Inferior parietal cortex (tissue), 1 donor: Measurements from ENCODE around the gene MGAT5.

Experiments used
- DNase-seq: peaks from one replicate; pipeline ENCODE4 v3.0.0-alpha.2; 2016; ENCODE audit errors: extremely low spot score

MGAT5 gene

GRCh38 chr2:134256956-134257355 lies 3.1 kb downstream of the MGAT5 start:
- DNase-seq, result no peak

DNA sequence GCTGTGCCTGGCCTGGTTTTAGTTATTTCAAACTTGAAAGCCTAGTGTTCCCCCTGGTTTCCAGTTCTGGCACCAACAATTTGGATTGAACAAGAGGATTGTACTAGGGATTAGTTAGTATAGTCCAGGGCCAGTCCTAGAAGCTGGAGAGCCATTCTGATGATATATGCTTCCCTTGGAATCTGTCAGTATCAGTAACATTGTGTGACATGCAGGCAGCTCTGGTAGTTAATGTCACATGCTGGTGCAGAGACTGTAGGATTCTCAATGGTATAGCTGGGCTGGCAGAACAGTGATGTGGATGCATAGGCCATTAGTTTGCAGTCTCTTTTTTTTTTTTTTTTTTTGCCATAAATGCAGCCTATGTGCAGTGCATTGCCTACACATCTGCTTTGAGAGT lies 3.6 kb downstream of the MGAT5 start:
- no peak for DNase-seq

DNA sequence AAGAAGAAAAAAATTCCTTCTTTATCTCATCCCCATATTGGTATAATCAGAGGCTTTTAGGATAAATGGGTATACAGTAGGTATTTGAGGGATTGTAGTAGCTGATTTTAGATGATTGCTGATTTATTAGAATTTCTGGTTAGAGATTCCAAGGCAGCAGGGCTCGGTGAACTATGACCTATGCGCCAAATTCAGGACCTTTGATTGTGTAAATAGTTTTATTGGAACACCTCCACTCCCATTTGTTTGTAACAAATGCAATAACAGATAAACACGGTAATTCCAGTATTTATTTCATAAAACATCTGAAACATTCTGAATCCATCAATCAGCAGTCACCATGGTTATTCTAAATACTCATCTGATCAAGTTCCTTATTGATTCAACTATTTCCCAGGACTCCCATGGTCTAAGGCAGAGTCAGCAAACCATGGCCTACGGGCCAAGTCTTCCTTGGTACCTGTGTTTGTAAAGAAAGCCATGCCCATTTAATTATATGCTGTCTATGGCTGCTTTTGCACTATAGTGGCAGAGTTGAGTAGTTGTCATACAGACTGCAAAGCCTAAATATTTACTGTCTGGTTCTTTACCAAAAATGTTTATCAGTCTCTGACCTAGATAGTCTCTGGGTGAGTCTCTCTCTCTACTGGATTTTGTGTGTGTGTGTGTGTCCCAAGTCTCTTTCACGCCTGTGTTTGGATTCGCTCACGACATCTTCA lies 4.3 kb downstream of the MGAT5 start:
- no peak for DNase-seq

DNA sequence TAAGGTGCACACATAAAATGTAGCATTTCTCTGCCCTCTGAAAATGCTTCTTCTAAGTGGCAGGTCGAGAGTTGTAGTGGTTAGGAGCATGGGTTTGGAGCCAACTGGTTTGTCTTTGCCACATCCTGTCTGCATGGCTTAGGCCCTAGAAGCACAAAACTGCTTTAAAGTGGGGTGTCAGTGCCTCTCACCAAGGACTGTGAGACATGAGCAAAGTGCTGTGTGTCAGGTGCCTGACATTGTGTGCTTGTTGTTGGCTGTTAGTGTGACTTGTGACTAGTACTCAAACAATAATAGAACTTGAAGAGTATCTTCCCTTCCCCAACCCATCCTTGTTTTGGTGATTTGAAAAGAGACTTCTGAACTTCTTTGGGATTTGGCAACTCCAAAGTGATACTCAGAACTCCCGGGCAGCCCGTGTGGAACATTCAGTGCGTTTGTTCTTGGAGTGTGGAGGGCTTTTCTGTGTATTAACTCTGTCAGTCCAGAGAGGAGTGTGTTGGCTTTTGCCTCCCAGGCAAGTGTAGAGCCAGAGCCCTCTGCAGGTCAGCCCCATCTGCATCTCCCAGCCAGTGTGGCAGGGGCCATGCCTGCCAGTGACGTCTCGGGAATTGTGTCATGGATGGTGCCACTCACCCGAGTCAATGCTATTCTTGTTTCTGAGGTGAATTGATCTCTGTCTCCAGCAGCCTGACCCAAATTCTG lies 5.0 kb downstream of the MGAT5 start:
- no peak for DNase-seq

GRCh38 chr2:134259571-134259970 lies 5.7 kb downstream of the MGAT5 start:
- no peak for DNase-seq

GRCh38 chr2:134259994-134260393 lies 6.1 kb downstream of the MGAT5 start:
- DNase-seq, result no peak

DNA sequence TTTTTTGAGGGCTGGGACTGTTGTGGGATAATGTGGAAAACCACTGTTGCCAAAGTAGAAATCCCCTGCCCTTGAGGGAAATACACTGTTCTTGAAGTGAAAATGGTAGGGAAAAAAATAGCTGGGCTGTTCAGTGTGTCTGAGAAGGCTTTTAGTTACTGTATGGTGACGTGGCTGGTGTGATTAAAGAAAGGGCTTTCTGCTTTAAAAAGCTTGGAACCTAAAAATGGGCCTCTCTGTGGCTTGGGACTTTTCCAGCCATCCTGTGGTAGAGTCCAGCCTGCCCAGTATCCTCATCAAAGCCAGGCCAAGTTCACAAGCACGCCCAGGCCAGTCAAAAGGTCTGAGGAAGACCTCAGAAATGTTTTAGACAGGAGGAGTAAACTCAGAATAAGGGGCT lies 6.8 kb downstream of the MGAT5 start:
- no peak for DNase-seq

DNA sequence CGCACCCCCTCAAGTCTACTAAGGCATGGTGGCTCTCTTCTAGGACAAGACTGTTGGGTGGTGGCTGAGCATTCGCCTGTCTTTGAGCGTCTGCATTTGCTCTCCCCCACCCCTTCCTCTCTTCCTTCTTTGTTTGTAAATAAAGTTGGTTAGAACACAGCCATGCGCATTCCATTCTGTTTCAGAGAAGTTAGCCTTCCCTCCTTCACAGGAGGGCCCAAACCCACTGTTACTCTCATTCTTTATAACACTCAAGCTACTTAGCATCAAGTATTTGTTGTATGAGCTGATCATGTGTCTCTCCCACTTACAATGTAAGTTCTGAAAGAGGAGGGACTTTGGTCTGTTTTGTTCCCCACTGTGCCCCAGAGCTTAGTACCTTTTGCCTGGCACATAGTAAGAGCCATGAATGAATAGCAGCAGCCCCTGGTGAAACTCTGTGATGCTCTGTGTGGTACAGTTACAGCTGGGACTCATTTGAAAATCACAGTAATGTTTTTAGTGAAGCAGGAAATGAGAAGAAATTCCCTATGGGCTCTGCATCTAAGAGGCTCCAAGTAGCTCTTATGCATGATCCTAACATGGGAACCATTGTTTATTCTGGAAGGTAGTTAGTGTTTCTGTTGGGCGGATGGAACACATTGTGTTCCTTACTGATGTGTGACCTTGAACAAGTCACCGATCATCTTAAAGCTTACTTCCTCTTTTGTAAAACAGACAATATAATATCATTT lies 7.7 kb downstream of the MGAT5 start:
- DNase-seq, result no peak

DNA sequence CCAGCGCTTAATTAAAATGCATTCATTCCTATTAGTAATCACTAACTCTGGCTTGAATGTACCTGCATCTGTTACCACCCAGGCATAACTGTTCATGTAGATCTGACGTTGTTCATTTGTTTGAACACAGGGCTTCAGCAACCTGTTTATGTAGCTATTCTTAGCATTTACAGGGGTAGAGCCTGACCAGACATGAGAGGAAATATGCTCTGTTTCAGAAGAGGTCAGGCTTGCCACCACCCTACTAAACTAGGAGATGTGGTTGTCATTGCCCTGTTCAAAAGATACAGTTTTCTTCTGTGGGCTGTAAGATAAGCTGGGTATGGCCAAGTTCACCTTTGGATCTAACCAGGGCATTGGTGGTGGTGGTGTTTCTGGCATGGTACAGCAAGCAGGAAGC lies 8.8 kb downstream of the MGAT5 start:
- no peak for DNase-seq

DNA sequence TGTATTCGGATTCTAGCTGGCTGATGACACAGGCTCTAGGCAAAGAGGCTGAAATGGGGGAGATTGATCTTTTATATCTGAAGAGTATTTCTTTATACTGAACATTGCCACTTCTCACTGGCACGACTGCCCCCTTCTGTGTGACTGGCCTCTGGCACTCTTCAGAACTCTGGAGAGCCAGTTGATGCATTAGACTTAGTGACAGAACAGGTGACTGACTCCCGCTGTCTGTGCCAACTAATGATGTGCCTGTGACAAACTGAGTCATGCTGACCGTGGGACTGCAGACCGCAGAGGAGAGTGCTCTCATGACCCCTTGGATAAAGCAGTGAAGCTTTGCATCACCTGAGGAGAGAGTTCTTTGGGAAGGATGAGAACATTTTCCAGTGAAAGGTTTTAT lies 14.4 kb downstream of the MGAT5 start:
- no peak for DNase-seq

GRCh38 chr2:134269230-134269629 lies 15.4 kb downstream of the MGAT5 start:
- DNase-seq, result no peak

GRCh38 chr2:134269972-134270735 lies 16.3 kb downstream of the MGAT5 start:
- no peak for DNase-seq

- DNase-seq, result no peak
These were observed 17.9 kb downstream of the MGAT5 start for GRCh38 chr2:134271758-134272157.

- DNase-seq, result no peak
These were observed 18.9 kb downstream of the MGAT5 start for GRCh38 chr2:134272806-134273205.

DNA sequence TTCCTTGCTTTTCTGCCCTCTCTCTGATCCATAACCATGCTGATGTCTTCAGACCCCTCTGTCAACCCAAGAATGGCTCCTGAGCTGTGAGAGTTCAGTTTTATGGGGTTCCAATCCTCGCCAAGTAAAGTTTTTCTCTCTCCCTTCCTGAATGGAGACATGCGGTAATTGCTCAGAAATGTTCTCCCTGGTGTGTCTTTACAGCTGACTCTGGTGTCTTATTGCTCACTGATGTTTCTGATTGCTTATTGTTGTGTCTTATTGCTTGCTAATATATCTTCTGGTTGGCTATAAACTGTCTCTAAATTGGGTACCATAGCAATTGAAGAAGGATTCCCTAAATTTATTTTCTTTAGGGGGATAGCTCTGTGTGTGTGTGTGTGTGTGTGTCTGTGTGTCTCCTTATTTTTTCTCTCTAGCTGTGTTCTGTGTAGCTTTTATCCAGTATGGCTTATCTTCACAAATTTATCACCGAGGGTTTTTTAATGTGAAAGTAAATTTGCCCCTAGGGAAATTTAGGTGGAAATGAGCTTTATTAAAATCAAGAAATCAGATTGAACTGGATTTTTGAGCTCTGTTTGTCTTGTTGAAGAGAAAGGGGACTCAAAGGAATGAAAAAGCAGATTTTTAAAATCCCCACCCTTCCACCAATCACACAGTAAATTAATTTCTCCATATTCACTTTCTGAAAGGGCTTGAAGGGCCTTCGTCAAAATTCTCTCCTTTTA lies 19.5 kb downstream of the MGAT5 start:
- no peak for DNase-seq

DNA sequence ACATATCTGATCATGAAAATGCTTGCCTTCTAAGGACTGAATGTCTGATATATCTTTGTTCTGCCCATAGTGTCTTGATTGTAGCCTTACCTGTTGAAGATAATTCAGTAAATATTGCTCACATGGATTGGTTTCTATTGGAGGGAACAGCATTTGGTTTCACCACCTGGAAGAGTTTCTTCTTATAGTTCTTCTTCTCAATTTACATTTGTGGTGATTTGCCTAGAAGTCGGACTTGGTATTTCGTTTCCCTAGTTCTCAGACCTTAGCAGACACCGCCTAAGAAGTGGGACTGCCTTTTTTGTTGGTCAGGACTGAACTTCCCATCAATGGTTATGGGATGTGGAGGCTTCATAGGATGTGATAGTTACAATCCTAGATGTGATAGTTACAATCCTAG lies 20.2 kb downstream of the MGAT5 start:
- no peak for DNase-seq

DNA sequence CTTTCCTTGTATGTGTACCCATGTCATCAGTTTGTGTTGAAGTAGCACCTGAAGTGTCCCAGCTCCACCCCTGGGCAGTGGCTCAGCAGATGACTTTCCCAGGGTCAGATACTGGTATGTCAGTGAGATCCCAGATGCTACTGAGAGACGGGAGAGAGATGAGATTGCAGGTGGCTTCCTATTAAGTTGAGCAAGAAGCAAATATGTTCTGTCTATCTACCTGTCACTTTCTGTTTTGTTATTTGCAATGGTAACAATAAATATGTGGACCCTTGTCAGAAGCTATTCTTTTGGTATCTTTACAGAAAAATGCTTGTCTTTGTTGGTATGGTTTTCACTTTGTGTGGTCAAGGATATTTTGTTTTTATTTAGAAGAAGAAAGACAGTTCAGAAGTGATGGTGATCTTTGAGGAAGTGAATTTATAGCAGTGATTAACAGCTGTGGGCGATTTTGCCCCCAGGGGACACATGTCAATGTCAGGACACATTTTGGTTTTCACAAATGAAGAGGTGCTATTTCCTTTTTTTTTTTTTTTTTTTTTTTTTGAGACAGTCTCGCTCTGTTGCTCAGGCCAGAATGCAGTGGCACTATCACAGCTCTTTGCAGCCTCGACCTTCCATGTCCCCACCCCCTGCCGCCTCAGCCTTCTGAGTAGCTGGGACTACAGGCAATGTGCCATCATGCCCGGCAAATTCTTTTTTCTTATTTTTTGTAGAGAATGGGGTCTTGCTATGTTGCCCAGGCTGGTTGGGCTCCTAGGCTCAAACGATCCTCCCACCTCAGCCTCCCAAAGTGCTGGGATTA lies 21.4 kb downstream of the MGAT5 start:
- DNase-seq, result no peak

DNA sequence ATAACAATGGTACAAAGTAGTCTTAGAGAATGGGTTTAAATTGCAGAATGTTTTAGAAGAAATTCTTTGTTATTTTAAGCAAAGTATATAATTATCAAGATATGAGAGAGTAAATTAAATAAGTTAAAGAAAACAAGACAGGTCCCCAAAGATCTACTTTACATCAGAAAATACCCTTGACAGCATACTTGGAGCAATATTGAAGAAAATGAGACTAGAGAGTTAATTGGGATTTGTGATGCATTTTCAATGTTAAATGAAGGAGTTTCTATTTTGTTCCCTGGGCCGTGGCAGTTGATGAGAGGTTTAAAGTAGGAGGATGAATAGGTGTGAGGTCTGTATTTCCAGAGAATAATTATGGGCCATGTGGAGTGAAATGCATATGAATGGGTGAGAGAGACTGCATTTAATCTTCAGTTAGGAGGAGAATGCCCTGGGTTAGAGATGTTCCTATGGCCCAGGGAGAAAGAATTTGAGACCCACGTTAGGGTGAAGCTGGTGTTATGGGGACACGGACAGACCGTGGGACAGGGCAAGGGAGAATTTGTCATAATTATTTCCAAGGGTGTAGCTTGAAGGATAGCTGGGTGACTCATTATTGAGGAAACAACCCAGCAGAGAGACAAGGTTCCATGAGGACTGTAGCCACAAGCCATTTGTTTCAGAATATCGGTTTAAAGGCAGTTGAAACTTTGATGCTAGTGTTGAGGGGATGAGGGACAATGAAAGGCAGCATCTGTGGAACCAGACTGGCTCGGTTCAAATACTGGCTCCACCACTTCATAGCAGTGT lies 22.7 kb downstream of the MGAT5 start:
- DNase-seq, result no peak

DNA sequence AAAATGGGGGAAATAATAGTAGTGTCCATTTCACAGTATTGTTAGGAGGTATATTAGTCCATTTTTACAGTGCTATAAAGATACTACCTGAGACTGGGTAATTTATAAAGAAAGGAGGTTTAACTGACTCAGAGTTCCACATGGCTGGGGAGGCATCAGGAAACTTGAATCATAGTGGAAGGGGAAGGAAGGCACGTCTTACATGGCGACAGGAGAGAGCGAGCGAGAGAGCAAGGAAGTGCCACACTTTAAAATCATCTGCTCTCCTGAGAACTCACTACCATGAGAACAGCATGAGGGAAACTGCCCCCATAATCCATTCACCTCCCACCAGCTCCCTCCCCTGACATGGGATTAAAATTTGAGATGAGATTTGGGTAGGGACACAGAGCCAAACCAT lies 23.4 kb downstream of the MGAT5 start:
- no peak for DNase-seq

DNA sequence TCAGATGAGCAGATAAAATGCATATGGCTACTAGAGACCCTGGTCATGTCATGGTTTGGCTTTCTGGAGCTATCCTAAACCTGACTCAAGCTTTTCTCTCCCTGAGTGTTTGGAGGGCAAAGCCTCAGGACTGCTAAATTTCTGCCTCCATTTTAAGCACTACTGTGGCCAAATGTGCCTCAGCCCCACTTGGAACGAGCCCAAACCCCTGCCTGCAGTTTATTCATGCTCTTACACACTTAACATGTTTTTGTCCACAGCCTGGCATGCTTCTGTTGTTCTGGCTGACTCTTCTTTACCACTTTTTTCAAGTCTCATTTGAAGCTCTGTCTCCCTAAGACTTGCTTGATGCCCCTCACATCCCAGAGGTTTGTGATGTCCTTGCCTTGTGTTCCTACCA lies 24.7 kb downstream of the MGAT5 start:
- DNase-seq, result no peak
